ENCODE measurements around the gene ABHD16A. TPM values are rescaled to one million over a fixed set of nuclear protein-coding genes. Genes with fewer than 3 reads are reported as not detected.

Gene ABHD16A
- total RNA-seq, 4 donors from 2014 or later: 41.8 to 62.8 (median 57.4) TPM

DNA sequence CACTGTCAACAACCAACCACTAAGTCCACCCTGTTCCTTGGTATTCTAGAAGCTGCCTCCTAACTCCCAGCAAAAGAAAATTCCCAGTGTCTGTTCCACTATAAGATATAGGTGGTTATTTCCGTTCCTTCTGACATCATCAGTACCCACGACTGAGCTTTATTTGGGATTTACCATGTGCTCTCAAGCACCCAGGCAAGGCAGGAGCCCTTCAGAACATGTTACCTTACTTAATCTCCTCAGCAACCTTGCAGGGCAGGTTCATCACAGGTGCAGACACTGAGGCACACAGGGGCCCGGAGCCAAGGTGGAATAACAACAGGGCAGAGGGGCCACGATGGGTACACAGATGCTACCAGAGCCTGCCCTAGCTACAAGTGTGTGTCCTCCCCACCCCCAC lies 10.8 kb downstream of the ABHD16A start:
- ATAC-seq (ENCODE audit: low FRiP score): no peak
- no peak for DNase-seq (ENCODE audit: low spot score)
- TF ChIP-seq, protein P1, sequence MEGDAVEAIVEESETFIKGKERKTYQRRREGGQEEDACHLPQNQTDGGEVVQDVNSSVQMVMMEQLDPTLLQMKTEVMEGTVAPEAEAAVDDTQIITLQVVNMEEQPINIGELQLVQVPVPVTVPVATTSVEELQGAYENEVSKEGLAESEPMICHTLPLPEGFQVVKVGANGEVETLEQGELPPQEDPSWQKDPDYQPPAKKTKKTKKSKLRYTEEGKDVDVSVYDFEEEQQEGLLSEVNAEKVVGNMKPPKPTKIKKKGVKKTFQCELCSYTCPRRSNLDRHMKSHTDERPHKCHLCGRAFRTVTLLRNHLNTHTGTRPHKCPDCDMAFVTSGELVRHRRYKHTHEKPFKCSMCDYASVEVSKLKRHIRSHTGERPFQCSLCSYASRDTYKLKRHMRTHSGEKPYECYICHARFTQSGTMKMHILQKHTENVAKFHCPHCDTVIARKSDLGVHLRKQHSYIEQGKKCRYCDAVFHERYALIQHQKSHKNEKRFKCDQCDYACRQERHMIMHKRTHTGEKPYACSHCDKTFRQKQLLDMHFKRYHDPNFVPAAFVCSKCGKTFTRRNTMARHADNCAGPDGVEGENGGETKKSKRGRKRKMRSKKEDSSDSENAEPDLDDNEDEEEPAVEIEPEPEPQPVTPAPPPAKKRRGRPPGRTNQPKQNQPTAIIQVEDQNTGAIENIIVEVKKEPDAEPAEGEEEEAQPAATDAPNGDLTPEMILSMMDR (IDR thresholded peaks at IDR 0.05): no peak

DNA sequence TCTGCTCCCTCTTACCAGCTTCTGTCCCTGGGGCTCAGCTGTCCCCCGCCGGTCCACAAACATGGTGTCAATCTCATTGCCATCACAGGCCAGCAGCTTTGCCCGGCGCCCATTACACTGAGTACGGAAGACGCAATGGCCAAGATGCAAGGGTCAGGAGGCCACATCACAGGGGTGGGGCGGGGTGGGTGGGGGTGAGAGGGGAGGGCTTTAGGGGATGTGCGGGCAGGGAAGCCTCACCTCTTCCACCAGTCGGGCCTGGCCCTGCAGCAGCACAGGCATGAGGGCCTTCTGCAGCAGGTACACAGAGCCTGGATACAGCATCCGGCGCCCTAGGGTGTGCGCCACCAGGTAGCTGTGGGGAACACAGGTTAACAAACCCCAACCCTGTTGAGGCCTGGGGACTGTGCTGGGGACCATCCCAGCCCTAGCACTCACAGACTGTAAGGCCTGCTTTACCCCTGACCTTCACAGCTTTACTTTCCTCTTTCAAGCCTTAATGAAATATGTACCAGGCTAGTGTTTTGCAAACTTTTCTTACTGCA lies 11.5 kb downstream of the ABHD16A start:
- TF ChIP-seq, protein P1 (IDR thresholded peaks at IDR 0.05): no peak
- ATAC-seq (ENCODE audit: low FRiP score) (no peak), DNase-seq (ENCODE audit: low spot score) (no peak)

DNA sequence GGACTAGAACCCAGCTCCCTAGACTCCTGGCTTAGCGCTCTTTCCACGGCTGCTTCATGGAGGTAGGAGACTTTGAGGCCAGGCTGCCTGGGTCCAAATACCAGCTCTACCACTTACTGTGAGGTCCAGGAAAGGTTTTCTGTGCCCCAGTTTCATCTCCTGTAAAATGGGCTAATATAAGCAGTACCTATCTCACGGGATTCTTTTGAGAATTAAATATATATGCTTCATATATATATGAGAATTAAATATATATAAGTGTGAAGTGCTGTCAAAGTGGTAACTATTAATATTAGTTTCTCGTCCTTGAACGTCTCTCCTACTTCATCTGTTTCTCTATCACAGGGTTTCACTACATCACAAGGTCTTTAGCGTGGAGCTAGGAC lies 12.1 kb downstream of the ABHD16A start:
- ATAC-seq (ENCODE audit: low FRiP score) (no peak), DNase-seq (ENCODE audit: low spot score) (no peak)
- TF ChIP-seq, protein P1 (IDR thresholded peaks at IDR 0.05): no peak

DNA sequence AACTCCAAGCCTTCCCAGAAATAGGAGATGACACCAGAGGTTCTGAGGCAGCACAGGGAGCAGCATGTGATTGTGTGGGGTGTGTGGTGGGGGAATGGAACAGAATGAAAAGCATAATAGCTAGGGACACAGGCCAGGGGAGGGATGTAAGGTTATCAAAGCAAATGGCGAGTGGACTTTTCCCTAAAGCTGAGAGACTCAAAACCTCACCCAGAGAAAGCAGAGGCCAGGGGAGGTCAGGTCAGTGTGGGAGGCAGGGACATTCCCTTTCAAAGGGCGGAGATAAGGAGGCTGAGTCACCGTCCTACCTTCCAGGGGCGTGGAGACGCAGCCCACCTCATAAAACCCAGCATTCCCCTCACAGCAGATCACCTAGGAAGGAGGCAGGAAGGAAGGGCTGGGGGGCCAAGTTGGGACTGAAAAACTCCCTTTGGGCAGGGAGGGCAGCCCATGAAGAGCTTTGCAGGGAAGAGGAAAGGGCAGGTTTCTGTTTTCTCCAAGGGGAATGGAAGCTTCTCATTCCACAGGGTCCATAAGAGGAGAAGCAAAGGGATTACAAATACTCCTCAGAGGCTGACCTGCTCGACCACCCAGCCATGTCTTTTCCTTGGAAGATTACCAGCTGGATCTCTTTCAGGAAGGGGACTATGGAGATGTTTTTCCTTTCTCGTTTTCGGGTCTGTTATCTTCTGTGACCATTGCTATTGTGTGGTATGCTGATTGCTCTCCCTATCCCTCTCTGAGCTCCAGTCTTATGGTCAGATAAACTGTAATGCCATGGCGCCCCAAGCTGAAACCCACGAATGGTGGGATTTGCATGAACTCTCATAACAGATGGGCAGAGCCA lies 12.7 kb downstream of the ABHD16A start:
- DNase-seq (ENCODE audit: low spot score) (no peak), ATAC-seq (ENCODE audit: low FRiP score) (peak; percentile 91)
- TF ChIP-seq, protein P1 (IDR thresholded peaks at IDR 0.05): no peak

DNA sequence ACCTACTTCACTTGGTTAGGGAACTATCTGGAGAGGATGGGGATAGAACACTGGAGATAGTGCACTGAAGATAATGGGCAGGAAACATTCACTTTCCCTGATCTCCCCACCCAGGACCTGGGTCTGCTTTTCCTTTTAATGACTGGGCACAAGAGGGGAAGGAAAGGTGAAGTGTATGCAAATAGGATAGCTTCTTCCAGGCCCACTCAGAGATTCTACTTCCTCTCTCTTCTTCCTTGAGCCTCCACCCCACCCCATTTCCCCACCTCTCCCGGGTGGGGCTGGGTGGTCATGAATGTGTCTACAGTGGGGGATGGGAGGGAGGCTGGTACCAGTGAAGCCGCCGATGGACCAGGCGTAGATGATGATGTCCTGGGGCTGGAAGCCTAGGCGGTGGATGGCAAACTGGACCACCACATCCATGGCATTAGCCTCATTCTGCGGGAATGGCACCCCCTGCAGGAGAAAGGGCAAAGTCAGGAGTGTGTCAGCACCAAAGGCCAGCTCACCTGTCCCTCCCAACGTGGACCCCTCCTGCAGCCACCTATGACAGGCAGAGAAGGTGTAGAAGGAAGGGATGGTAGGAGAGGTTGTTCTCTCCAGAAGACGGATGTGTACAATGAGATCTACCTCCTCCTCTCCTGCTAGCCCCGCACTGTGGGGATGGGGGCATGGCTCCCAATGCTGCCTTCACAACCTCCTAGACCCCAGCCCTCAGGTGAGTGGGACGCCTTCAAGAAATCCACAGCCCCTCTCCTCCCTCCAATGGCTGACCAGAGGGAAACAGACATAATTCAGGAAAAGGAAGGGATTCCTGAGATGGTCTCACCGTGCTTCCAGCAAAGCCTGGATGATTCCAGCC lies 13.6 kb downstream of the ABHD16A start:
- TF ChIP-seq, protein P1 (IDR thresholded peaks at IDR 0.05): no peak
- no peak for DNase-seq (ENCODE audit: low spot score)
- peak; percentile 7 for ATAC-seq (ENCODE audit: low FRiP score)

DNA sequence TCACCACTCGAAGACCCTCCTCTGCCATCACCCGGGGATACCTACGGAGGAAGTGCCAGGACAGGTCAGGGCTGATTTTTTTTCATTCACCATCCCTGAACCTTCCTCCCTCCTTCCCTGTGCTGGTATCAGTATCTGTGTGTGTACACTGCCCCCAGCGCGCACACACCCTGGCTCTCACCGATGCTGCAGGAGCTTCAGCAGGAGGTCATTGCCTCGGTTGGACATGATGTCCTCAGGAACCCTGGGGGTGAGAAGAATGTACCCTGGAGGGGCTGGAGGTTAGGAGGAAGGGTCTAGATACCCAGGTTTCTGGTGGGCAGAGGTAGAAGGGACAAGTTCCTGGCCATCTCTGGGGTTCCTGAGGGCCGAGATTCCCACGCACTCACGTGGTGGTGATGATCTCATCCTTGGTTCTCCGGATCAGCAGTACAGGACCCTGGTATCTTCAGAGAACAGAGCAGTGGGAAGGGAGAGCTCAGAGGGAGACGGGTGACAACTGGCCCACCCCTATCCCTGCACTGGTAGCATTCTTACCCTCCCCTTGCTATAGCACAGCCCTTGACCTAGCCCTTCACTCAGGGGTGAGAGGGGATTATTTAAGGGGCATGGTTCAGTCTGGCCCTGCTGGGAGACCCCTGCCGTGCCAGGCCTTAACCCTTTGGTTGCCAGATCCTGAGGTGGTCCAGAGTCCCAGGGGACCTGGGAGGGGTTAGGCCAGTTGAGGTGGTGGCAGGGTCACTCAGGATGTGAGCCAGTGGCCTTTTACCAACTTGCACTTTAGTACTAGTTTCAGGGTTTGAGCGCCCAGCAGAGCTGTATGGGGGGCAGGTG lies 15.0 kb downstream of the ABHD16A start:
- no peak for DNase-seq (ENCODE audit: low spot score)
- ATAC-seq (ENCODE audit: low FRiP score): no peak
- TF ChIP-seq, protein P1 (IDR thresholded peaks at IDR 0.05): no peak
